Mesothelial cell of epicardium (in vitro differentiated cells): Measurements from ENCODE around the gene SDK1. TPM values are rescaled to one million over a fixed set of nuclear protein-coding genes. Genes with fewer than 3 reads are reported as not detected.

ENCODE experiments used
- DNase-seq, 2 experiments: peaks; one replicate each; pipeline ENCODE4 v3.0.0; 2021; ENCODE audit warnings: low spot score in 2 of 2; ENCODE audit not compliant: unreplicated experiment in 2 of 2
- H3K27ac Mint-ChIP-seq: 2 replicates; pipeline ENCODE4 v1.8.0; 2021; ENCODE audit warnings: mixed read lengths
- H3K27me3 Mint-ChIP-seq: 2 replicates; pipeline ENCODE4 v1.8.0; 2021; ENCODE audit warnings: low read depth, mixed read lengths
- H3K36me3 Mint-ChIP-seq: 2 replicates; pipeline ENCODE4 v1.8.0; 2021; ENCODE audit warnings: mixed read lengths
- H3K4me1 Mint-ChIP-seq: 2 replicates; pipeline ENCODE4 v1.8.0; 2021; ENCODE audit warnings: mixed read lengths
- H3K4me3 Mint-ChIP-seq: 2 replicates; pipeline ENCODE4 v1.8.0; 2021; ENCODE audit warnings: mild to moderate bottlenecking, moderate library complexity, mixed read lengths
- H3K9me3 Mint-ChIP-seq: 2 replicates; pipeline ENCODE4 v1.8.0; 2021; ENCODE audit warnings: mixed read lengths
- CTCF ChIP-seq: fragments of 200-600 bp; sonication (generic); IDR thresholded peaks from one replicate; pipeline ENCODE4 v1.5.0; 2021; ENCODE audit warnings: antibody characterized with exemption; ENCODE audit not compliant: unreplicated experiment
- total RNA-seq: library from RNA; stranded (reverse); gene quantifications from 3 replicates; pipeline ENCODE4 v1.2.1, GENCODE V29; 2021

Gene SDK1
- total RNA-seq, 1 donor from 2014 or later = 12.8 TPM

DNA sequence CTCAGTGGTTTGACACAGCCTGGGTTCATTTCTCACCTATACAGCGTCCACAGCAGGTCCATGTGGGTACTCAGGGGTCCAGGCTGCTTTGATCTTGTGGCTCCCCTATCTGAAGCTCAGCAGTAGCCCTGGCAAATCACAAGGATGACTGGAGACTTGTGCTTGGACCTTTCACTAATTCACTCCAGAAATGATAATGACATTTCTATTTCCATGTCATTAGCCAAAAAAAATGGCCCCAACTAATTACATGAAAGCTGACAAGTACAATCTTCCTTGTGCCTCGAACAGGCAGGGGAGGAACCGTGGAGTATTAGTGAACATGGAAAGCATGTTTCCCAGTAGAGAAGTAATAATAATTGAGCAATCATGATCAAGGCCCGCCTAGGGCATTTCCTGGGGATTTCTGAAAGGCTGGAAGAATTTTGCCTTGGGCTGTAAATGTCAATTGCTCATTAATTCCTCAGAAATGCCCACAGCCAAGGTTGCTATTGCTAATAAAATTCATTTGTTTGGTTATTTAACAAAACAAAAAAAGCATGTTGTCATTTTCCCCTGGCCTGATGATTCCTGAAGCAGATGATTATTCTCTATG is 586.1 kb downstream of the SDK1 start:
- Mint-ChIP-seq H3K9me3 (no peaks in the 10 kb centered on the region), H3K36me3 (no peaks in the 10 kb centered on the region), H3K4me1 (no peaks in the 10 kb centered on the region), H3K27ac (no peak overlapping the region), H3K27me3 (no peaks in the 10 kb centered on the region), H3K4me3 (no peak overlapping the region)
- no peak for DNase-seq
- no peak for TF ChIP-seq CTCF

DNA sequence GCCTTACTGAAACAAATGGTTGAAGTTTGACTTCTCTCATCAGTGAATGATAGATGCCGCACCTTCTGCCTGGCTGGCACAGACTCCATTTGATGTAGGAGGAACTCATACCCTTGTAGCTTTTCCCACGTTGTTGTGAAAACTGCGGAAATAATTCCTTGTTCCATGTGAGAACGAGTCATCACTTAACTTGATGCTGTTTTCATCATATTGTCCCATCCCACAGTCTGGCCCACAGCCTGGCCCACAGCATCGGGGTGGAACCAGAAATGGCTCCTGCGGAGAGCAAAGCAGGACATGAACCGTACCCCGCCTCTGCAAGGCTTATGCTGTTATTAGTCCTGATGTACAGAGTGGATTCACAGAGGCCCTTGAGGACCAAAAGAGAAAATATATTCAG is 587.0 kb downstream of the SDK1 start:
- Mint-ChIP-seq H3K9me3 (no peaks in the 10 kb centered on the region), H3K4me1 (no peaks in the 10 kb centered on the region), H3K27me3 (no peaks in the 10 kb centered on the region), H3K36me3 (no peaks in the 10 kb centered on the region), H3K4me3 (no peak overlapping the region), H3K27ac (no peak overlapping the region)
- no peak for DNase-seq
- TF ChIP-seq CTCF = no peak

GRCh38 chr7:3892157-3892556 is 591.1 kb downstream of the SDK1 start:
- Mint-ChIP-seq H3K36me3 (no peaks in the 10 kb centered on the region), H3K9me3 (no peaks in the 10 kb centered on the region), H3K4me3 (no peak overlapping the region), H3K27ac (no peak overlapping the region), H3K4me1 (peaks cover 4% of the 10 kb centered on the region), H3K27me3 (no peaks in the 10 kb centered on the region)
- TF ChIP-seq CTCF = no peak
- no peak for DNase-seq

- no peak for TF ChIP-seq CTCF
- H3K4me3 Mint-ChIP-seq = no peak overlapping the region
- H3K36me3 Mint-ChIP-seq = no peaks in the 10 kb centered on the region
- no peaks in the 10 kb centered on the region for H3K9me3 Mint-ChIP-seq
- H3K27me3 Mint-ChIP-seq = no peaks in the 10 kb centered on the region
- no peak overlapping the region for H3K27ac Mint-ChIP-seq
- peaks cover 8% of the 10 kb centered on the region for H3K4me1 Mint-ChIP-seq
- DNase-seq = no peak
Observed at GRCh38 chr7:3892686-3893085, 591.6 kb downstream of the SDK1 start.

DNA sequence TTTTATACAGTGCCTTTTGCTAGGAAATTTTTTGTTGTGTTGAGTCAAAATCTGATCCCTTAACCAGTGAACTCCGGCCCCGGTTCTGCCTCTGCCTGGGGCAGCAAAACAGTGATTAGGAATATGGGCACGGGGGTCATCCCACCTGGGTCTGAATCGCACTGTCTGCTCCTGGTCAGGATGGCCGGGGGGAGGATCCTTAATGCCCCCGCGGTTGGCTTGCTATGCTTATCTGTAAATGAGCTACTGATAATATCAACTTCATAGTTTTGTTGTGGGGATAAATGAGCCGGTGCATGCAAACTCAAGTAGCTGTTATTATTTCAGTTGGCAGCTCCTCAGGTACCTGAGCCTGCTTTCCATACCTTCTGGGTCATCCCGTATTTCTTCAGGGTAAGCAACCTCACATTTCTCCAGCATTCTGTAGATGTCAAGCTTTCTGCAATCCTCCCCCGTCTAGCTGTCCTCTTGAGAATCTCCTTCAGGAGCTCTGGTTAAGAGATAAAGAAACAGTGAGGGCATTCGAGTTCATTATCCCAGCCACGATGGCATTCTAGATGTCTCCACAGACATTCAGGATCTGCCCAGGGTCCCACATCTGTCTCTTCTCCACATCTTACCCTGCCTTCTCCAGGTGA is 592.2 kb downstream of the SDK1 start:
- Mint-ChIP-seq H3K36me3 (no peaks in the 10 kb centered on the region), H3K27me3 (no peaks in the 10 kb centered on the region), H3K9me3 (no peaks in the 10 kb centered on the region), H3K4me3 (no peak overlapping the region), H3K27ac (no peak overlapping the region), H3K4me1 (peaks cover 11% of the 10 kb centered on the region)
- no peak for DNase-seq
- TF ChIP-seq CTCF = no peak
